ENCODE measurements around the gene SERPINB2. TPM values are rescaled to one million over a fixed set of nuclear protein-coding genes. Genes with fewer than 3 reads are reported as not detected.

Gene SERPINB2
- total RNA-seq, 2 experiments from 2014 or later = not detected

DNA sequence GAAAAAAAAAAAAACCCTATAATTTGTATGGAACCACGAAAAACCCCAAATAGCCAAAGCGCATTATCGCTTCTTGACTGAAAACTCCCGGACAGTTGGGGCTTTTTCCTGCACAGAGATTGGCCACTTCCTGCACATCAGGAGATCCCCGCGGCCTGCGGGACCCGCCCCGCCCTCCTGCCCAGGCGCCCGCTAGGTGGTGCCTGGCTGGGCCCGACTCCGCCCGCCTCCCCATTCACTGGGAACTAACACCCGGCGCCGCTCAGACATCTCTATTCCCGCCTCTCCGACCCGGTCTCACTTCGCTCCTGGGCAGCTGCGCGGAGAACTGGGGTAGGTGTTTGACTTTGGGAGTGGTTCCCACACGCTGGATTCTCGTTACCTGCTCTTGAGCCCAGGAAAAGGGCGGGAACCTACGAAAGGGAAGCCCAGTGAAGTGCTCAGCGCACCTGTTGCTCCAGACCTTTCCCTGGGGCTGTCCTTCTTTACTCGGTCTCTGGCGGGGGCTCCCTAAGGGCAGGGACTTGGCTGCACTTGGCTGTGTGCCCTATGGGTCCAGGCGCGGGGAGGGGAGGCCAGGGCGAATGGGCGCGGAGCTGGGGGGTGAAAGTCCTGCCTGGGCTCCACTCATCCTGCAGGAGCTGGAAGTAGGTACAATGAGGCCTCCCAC, 61.7 kb downstream of the SERPINB2 start, which contains the start of gene HMSD:
Gene HMSD (plus strand): TSS at position 234 of the 670 bp plus-strand sequence. CDS start 4,155 bp downstream, outside the sequence.
- intact Hi-C loops (cut with micrococcal nuclease) = loop anchor here (5.0 kb wide), 1 partner anchor 48 kb away; no protein-coding TSS in a partner anchor
- DNase-seq (peak; percentile 73), ATAC-seq (peak; percentile 84)
- Mint-ChIP-seq H3K9me3 (peaks cover 5% of the 10 kb centered on the region), H3K27me3 (peaks cover 31% of the 10 kb centered on the region), H3K4me1 (ENCODE audit: low read depth) (peaks cover 31% of the 10 kb centered on the region), H3K4me3 (peak within 1 kb of the TSS; percentile 57), H3K36me3 (ENCODE audit: low read depth) (peaks cover 1% of the 10 kb centered on the region), H3K27ac (peak within 1 kb of the TSS; percentile 11)
- CTCF ChIA-PET = interaction anchor here (0.6 to 1.7 kb wide), 3 partner anchors 12 to 29 kb away, joined by 3 to 12 read pairs (median 4); no protein-coding TSS in a partner anchor
- TF ChIP-seq, protein P1, sequence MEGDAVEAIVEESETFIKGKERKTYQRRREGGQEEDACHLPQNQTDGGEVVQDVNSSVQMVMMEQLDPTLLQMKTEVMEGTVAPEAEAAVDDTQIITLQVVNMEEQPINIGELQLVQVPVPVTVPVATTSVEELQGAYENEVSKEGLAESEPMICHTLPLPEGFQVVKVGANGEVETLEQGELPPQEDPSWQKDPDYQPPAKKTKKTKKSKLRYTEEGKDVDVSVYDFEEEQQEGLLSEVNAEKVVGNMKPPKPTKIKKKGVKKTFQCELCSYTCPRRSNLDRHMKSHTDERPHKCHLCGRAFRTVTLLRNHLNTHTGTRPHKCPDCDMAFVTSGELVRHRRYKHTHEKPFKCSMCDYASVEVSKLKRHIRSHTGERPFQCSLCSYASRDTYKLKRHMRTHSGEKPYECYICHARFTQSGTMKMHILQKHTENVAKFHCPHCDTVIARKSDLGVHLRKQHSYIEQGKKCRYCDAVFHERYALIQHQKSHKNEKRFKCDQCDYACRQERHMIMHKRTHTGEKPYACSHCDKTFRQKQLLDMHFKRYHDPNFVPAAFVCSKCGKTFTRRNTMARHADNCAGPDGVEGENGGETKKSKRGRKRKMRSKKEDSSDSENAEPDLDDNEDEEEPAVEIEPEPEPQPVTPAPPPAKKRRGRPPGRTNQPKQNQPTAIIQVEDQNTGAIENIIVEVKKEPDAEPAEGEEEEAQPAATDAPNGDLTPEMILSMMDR (IDR thresholded peaks at IDR 0.05) = peak; percentile 28
- POLR2A ChIA-PET = no interaction called here

DNA sequence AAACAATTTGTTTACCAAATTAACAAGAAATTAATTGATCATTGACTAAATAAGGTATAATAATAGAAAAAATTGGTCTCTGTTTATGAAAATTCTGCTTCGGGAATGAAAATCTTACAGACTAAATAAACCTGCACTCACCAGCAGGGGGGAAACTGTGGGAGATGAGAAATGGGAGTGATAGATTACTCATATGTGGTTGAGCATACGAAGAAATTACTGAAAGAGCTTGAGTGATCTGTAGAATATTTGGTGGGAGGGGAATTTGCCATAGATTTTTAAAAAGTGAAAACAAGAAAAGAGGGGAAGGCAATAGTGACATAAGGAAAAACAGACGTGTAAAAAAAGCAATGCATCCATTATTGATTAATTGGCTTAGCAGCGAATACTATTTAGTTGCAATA, 63.8 kb downstream of the SERPINB2 start:
- DNase-seq (peak; percentile 48), ATAC-seq (peak; percentile 60)
- Mint-ChIP-seq H3K4me1 (ENCODE audit: low read depth) (peaks cover 31% of the 10 kb centered on the region), H3K27ac (peak overlapping the region; percentile 11), H3K9me3 (peaks cover 5% of the 10 kb centered on the region), H3K27me3 (peaks cover 25% of the 10 kb centered on the region), H3K4me3 (no peak overlapping the region), H3K36me3 (ENCODE audit: low read depth) (peaks cover 1% of the 10 kb centered on the region)
- ChIA-PET CTCF (interaction anchor here (1.0 kb wide), 2 partner anchors 12 to 15 kb away, joined by 3 to 5 read pairs; no protein-coding TSS in a partner anchor), POLR2A (interaction anchor here (0.7 kb wide), 1 partner anchor 163 kb away, joined by 3 read pairs; no protein-coding TSS in a partner anchor)
- TF ChIP-seq, protein P1 (IDR thresholded peaks at IDR 0.05) = peak; percentile 61
- intact Hi-C loops (cut with micrococcal nuclease) = no loop called here

Other genes with a start within 250 kb of the SERPINB2 start
- not detected for gene SERPINB4, start 243.4 kb upstream of the SERPINB2 start, total RNA-seq
- gene SERPINB3, start 225.8 kb upstream of the SERPINB2 start, total RNA-seq = not detected
- gene SERPINB11, start 184.7 kb upstream of the SERPINB2 start, total RNA-seq = not detected
- not detected for gene SERPINB7, start 112.3 kb upstream of the SERPINB2 start, total RNA-seq
- not detected for gene SERPINB10, start 20.3 kb downstream of the SERPINB2 start, total RNA-seq
- gene HMSD, start 61.6 kb downstream of the SERPINB2 start, total RNA-seq = 1 to 10 TPM; 1.4 to 1.6 TPM
- 1 to 10 TPM; 6.3 to 7.5 TPM for gene SERPINB8, start 82.4 kb downstream of the SERPINB2 start, total RNA-seq

Measured in activated CD8-positive, alpha-beta T cell treated with anti-CD3 and anti-CD28 coated beads for 36 hours (primary cell).